ENCODE results near the gene PHOX2A.

- TF ChIP-seq, protein P1, sequence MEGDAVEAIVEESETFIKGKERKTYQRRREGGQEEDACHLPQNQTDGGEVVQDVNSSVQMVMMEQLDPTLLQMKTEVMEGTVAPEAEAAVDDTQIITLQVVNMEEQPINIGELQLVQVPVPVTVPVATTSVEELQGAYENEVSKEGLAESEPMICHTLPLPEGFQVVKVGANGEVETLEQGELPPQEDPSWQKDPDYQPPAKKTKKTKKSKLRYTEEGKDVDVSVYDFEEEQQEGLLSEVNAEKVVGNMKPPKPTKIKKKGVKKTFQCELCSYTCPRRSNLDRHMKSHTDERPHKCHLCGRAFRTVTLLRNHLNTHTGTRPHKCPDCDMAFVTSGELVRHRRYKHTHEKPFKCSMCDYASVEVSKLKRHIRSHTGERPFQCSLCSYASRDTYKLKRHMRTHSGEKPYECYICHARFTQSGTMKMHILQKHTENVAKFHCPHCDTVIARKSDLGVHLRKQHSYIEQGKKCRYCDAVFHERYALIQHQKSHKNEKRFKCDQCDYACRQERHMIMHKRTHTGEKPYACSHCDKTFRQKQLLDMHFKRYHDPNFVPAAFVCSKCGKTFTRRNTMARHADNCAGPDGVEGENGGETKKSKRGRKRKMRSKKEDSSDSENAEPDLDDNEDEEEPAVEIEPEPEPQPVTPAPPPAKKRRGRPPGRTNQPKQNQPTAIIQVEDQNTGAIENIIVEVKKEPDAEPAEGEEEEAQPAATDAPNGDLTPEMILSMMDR (IDR thresholded peaks at IDR 0.05) = no peak
- no peak for TF ChIP-seq POLR2A (IDR thresholded peaks at IDR 0.05)
These were observed 17.3 kb downstream of the PHOX2A start for GRCh38 chr11:72226701-72227100.

Measured in right lobe of liver (tissue), 4 donors.